ENCODE measurements around the gene CMC4.

The CMC4 gene

GRCh38 chrX:155070975-155071693 is at the start of gene CMC4, which contains the start of the genes BRCC3 and MTCP1:
TSS of gene CMC4 (minus strand) at chrX:155071136. CDS start at chrX:155064023, 7,113 bp downstream.
TSS of gene BRCC3 (plus strand) at chrX:155071508. CDS start at chrX:155071528, 20 bp downstream.
TSS of gene MTCP1 (minus strand) at chrX:155071136. CDS start at chrX:155066010, 5,126 bp downstream.
- DNase-seq (ENCODE audit: low read depth) = peak; percentile 38
- no peak for TF ChIP-seq CTCF (conservative IDR thresholded peaks at IDR 0.05; ENCODE audit: low read depth, low read length)

GRCh38 chrX:155115174-155115819 is 44.4 kb upstream of the CMC4 start:
- no peak for DNase-seq (ENCODE audit: low read depth)
- H3K4me3 ChIP-seq (ENCODE audit: low read length) = no peak overlapping the region
- TF ChIP-seq CTCF (conservative IDR thresholded peaks at IDR 0.05; ENCODE audit: low read depth, low read length) = no peak

More at GRCh38 chrX:155070975-155071693, at the start of gene CMC4, which contains the start of the genes BRCC3 and MTCP1:
- peak within 1 kb of the TSS; percentile 71 for H3K4me3 ChIP-seq (ENCODE audit: low read length)

- TF ChIP-seq CTCF (conservative IDR thresholded peaks at IDR 0.05; ENCODE audit: low read depth, low read length) = no peak
- DNase-seq (ENCODE audit: low read depth) = no peak
- H3K4me3 ChIP-seq (ENCODE audit: low read length) = no peak overlapping the region
Measured at GRCh38 chrX:155113097-155113496, 42.2 kb upstream of the CMC4 start.

- TF ChIP-seq CTCF (conservative IDR thresholded peaks at IDR 0.05; ENCODE audit: low read depth, low read length) = no peak
- no peak for DNase-seq (ENCODE audit: low read depth)
- no peak overlapping the region for H3K4me3 ChIP-seq (ENCODE audit: low read length)
Measured at GRCh38 chrX:155112171-155112570, 41.2 kb upstream of the CMC4 start.

- TF ChIP-seq CTCF (conservative IDR thresholded peaks at IDR 0.05; ENCODE audit: low read depth, low read length) = no peak
- DNase-seq (ENCODE audit: low read depth) = no peak
- no peak overlapping the region for H3K4me3 ChIP-seq (ENCODE audit: low read length)
Measured at GRCh38 chrX:155108427-155108826, 37.5 kb upstream of the CMC4 start.

GRCh38 chrX:155105919-155106318 is 35.0 kb upstream of the CMC4 start:
- no peak overlapping the region for H3K4me3 ChIP-seq (ENCODE audit: low read length)
- TF ChIP-seq CTCF (conservative IDR thresholded peaks at IDR 0.05; ENCODE audit: low read depth, low read length) = no peak

More at GRCh38 chrX:155105919-155106318, 35.0 kb upstream of the CMC4 start:
- no peak for DNase-seq (ENCODE audit: low read depth)
